H1 (cell line): ENCODE data around the gene TRAPPC2.

Experiments used
- ATF3 ChIP-seq: IDR thresholded peaks from 2 replicates; pipeline ENCODE4 v1.6.1; 2011; ENCODE audit warnings: low read depth, mild to moderate bottlenecking, low read length; ENCODE audit not compliant: insufficient read depth
- CTCF ChIP-seq, 3 experiments: IDR thresholded peaks; 1 replicate in 2 of 3; 2 replicates in 1 of 3; pipeline versions ENCODE4 v1.5.1 to v1.6.1; 2011; ENCODE audit warnings: low read length in 3 of 3, mild to moderate bottlenecking in 3 of 3, inconsistent platforms in 2 of 3, low read depth in 1 of 3, moderate library complexity in 1 of 3; ENCODE audit not compliant: insufficient read depth in 1 of 3; ENCODE audit errors: control extremely low read depth in 1 of 3
- EGR1 ChIP-seq: IDR thresholded peaks from 2 replicates; pipeline ENCODE4 v1.6.1; 2011; ENCODE audit warnings: low read depth, low read length, borderline replicate concordance
- SAP30 ChIP-seq: fragments of 300-600 bp; sonication (generic); IDR thresholded peaks from 2 replicates; pipeline ENCODE4 v1.7.1; 2012; ENCODE audit warnings: low read length, moderate library complexity, mild to moderate bottlenecking, inconsistent platforms; ENCODE audit not compliant: insufficient read depth, insufficient replicate concordance
- SP1 ChIP-seq: IDR thresholded peaks from 2 replicates; pipeline ENCODE4 v1.6.1; 2011; ENCODE audit warnings: low read depth, low read length
- SP2 ChIP-seq: IDR thresholded peaks from 2 replicates; pipeline ENCODE4 v1.6.1; 2012; ENCODE audit warnings: mild to moderate bottlenecking, low read length, inconsistent platforms
- TBP ChIP-seq: IDR thresholded peaks from 2 replicates; pipeline ENCODE4 v1.6.1; 2011; ENCODE audit warnings: low read depth, low read length, improper control_type of control experiment

GRCh38 chrX:13776387-13776786, 42.0 kb upstream of the TRAPPC2 start:
- TF ChIP-seq ATF3 (no peak), SP1 (no peak), CTCF (IDR thresholded peaks at IDR 0.05; ENCODE audit: control extremely low read depth in 1 of 3, insufficient read depth in 1 of 3, low read depth in 1 of 3, low read length in 3 of 3) (no peak), TBP (no peak), SAP30 (no peak), SP2 (no peak), EGR1 (no peak)
